K562 (cell line): Measurements from ENCODE around the gene ACTR3C. TPM values are rescaled to one million over a fixed set of nuclear protein-coding genes. Genes with fewer than 3 reads are reported as not detected.

ENCODE experiments used
- ATAC-seq: fragments of 200-7000 bp; cut with Tn5 transposase; 3 replicates; pipeline ENCODE4 v1.9.1; 2020; ENCODE audit warnings: moderate library complexity
- BruUV-seq: library from RNA; stranded (reverse); fragments of 400-500 nt; replicated peaks from 2 replicates; lab custom pipeline; 2021; lab: Mats Ljungman, UMichigan
- CTCF ChIA-PET: fragments of 300-600 bp; formaldehyde crosslinking; extraction: SDS; loops from one replicate; lab custom pipeline; 2021; ENCODE audit warnings: low intra/inter-chr PET ratio; lab: Yijun Ruan, JAX
- POLR2A ChIA-PET: fragments of 300-600, 350-650 bp; sonication (Branson Sonifier 250); formaldehyde crosslinking; extraction: SDS; loops from one replicate; lab custom pipeline; 2021; ENCODE audit warnings: antibody characterized with exemption, inconsistent platforms; lab: Yijun Ruan, JAX
- DNase-seq, 4 experiments: peaks; one replicate each; pipeline versions ENCODE4 v3.0.0 to v3.0.0-alpha.2; 2011 to 2018; ENCODE audit warnings: low spot score in 3 of 4, mixed read lengths in 3 of 4; ENCODE audit errors: extremely low read depth in 1 of 4
- FAIRE-seq: peaks from 2 replicates; lab custom pipeline; 2011; peaks lifted over from hg19 to GRCh38; lab: Jason Lieb, UNC
- H2AFZ ChIP-seq: 2 replicates; pipeline ENCODE4 v1.6.0; 2011; ENCODE audit warnings: low read depth, low read length, control low read depth, inconsistent platforms
- H3K27ac ChIP-seq: fragments of 200-600 bp; 3 replicates; pipeline ENCODE4 v1.8.0; 2011; ENCODE audit warnings: low read depth, mild to moderate bottlenecking, control low read depth, inconsistent platforms, low read length, moderate library complexity, mixed read lengths; ENCODE audit errors: extremely low read depth
- H3K27me3 ChIP-seq, 2 experiments: fragments of 300-600 bp in 1 of 2; 2 replicates in 1 of 2; 3 replicates in 1 of 2; pipeline versions ENCODE4 v1.6.0 to v1.8.0; 2011; ENCODE audit warnings: inconsistent platforms in 2 of 2, low read length in 2 of 2, mild to moderate bottlenecking in 1 of 2, mixed read lengths in 1 of 2, moderate library complexity in 1 of 2; ENCODE audit not compliant: control insufficient read depth in 2 of 2, insufficient read depth in 2 of 2
- H3K36me3 ChIP-seq: fragments of 300-600 bp; 3 replicates; pipeline ENCODE4 v1.8.0; 2011; ENCODE audit warnings: mild to moderate bottlenecking, low read length, inconsistent platforms; ENCODE audit not compliant: control insufficient read depth, insufficient read depth
- H3K4me1 ChIP-seq, 2 experiments: fragments of 200-600 bp in 1 of 2; replicated peaks in 1 of 2; 2 replicates in 1 of 2; 3 replicates in 1 of 2; pipeline versions ENCODE4 v1.5.1 to v1.8.0; 2011; ENCODE audit warnings: inconsistent platforms in 2 of 2, low read length in 2 of 2, mild to moderate bottlenecking in 1 of 2, mixed read lengths in 1 of 2, moderate library complexity in 1 of 2; ENCODE audit not compliant: control insufficient read depth in 2 of 2, insufficient read depth in 2 of 2
- H3K4me2 ChIP-seq: 2 replicates; pipeline ENCODE4 v1.6.1; 2011; ENCODE audit warnings: low read length, control low read depth, inconsistent platforms, mixed read lengths; ENCODE audit not compliant: insufficient read depth
- H3K4me3 ChIP-seq: fragments of 200-600 bp; sonication (generic), shearing (Covaris generic); 2 replicates; pipeline ENCODE4 v1.5.1; 2016; ENCODE audit warnings: control low read depth, inconsistent platforms
- H3K79me2 ChIP-seq: fragments of 200-600 bp; 3 replicates; pipeline ENCODE4 v1.8.0; 2011; ENCODE audit warnings: low read length, inconsistent platforms; ENCODE audit not compliant: control insufficient read depth, insufficient read depth
- H3K9ac ChIP-seq, 2 experiments: 2 replicates each; pipeline versions ENCODE4 v1.6.0 to v1.6.1; 2011; ENCODE audit warnings: low read depth in 2 of 2, low read length in 2 of 2, control low read depth in 1 of 2, inconsistent platforms in 1 of 2, mild to moderate bottlenecking in 1 of 2, mixed read lengths in 1 of 2; ENCODE audit not compliant: insufficient read depth in 1 of 2
- H3K9me1 ChIP-seq: one replicate; pipeline ENCODE4 v1.6.0; 2011; ENCODE audit warnings: inconsistent platforms, mild to moderate bottlenecking, low read length, moderate library complexity; ENCODE audit not compliant: control insufficient read depth, insufficient read depth
- H3K9me3 ChIP-seq: replicated peaks from 2 replicates; pipeline ENCODE4 v1.5.1; 2011; ENCODE audit warnings: low read depth, low read length, inconsistent platforms; ENCODE audit not compliant: control insufficient read depth, insufficient read depth
- H4K20me1 ChIP-seq: replicated peaks from 2 replicates; pipeline ENCODE4 v1.6.1; 2011; ENCODE audit warnings: low read length, inconsistent platforms, mixed read lengths; ENCODE audit not compliant: control insufficient read depth, insufficient read depth
- MCM7 ChIP-seq, 2 experiments: fragments of 450-650 bp; IDR thresholded peaks; 2 replicates each; pipeline ENCODE4 v1.6.1; 2016 to 2018
- MTF1 ChIP-seq: fragments of 250-450 bp; sonication (Bioruptor Pico); IDR thresholded peaks from 2 replicates; pipeline ENCODE4 v1.9.0; 2021; ENCODE audit warnings: moderate library complexity, mild to moderate bottlenecking, inconsistent platforms, borderline replicate concordance
- POLR2AphosphoS5 ChIP-seq: IDR thresholded peaks from 2 replicates; pipeline ENCODE4 v1.6.1; 2011; ENCODE audit warnings: mild to moderate bottlenecking, low read depth, low read length, moderate library complexity; ENCODE audit not compliant: control insufficient read depth, insufficient read depth
- ZBTB17 ChIP-seq: fragments of 450-650 bp; formaldehyde crosslinking; IDR thresholded peaks from 2 replicates; pipeline ENCODE4 v1.4.0; 2020; ENCODE audit warnings: mild to moderate bottlenecking
- ZFX ChIP-seq: sonication (generic); formaldehyde crosslinking; IDR thresholded peaks from 2 replicates; pipeline ENCODE4 v1.8.0; 2022; ENCODE audit warnings: mild to moderate bottlenecking, missing genetic modification reagents, moderate library complexity
- ZKSCAN8 ChIP-seq: fragments of 200-800 bp; sonication (Bioruptor generic); IDR thresholded peaks from 2 replicates; pipeline ENCODE4 v1.6.1; 2016; ENCODE audit warnings: missing genetic modification characterization, missing compliant biosample characterization
- ZNF384 ChIP-seq: IDR thresholded peaks from 2 replicates; pipeline ENCODE4 v1.6.1; 2012; ENCODE audit warnings: low read depth, low read length, improper control_type of control experiment
- ZNF431 ChIP-seq: sonication (generic); formaldehyde crosslinking; IDR thresholded peaks from 2 replicates; pipeline ENCODE4 v1.8.0; 2022; ENCODE audit warnings: mild to moderate bottlenecking, missing genetic modification reagents
- ZNF668 ChIP-seq: fragments of 250-450 bp; sonication (Bioruptor Pico); IDR thresholded peaks from 2 replicates; pipeline ENCODE4 v1.8.0; 2022; ENCODE audit warnings: mild to moderate bottlenecking, inconsistent platforms
- ZNF780A ChIP-seq: fragments of 250-450 bp; sonication (Bioruptor Pico); IDR thresholded peaks from 2 replicates; pipeline ENCODE4 v1.5.0; 2021; ENCODE audit warnings: mild to moderate bottlenecking
- WGBS: fragments of 100-300 bp; shearing (Covaris generic); methylation state at CpG from one replicate; pipeline ENCODE4 v1.1.6; 2016; ENCODE audit warnings: low coverage, mixed read lengths; ENCODE audit not compliant: insufficient coverage; ENCODE audit errors: missing lambda C conversion rate; 5-methylcytosine and 5-hydroxymethylcytosine counted together
- in situ Hi-C: fragments of 300-500 bp; cut with MboI; formaldehyde crosslinking; loops from 4 replicates; pipeline ENCODE4 v1.15.0; 2018; ENCODE audit warnings: inconsistent platforms, mixed read lengths
- intact Hi-C: fragments of 100-400 bp; cut with micrococcal nuclease; formaldehyde crosslinking; loops from 2 replicates; pipeline ENCODE4 v1.14.2; 2022
- polyA plus RNA-seq, 8 experiments: library from polyadenylated mRNA; depleted of rRNA in 4 of 8; stranded (reverse) in 5 of 8; unstranded in 3 of 8; fragments of >200 nt; fragmentation: Nextera tagmentation in 2 of 8; fragmentation: Illumina TruSeq in 1 of 8; extraction: Ambion mirVana in 2 of 8; extraction: Trizol in 1 of 8; gene quantifications; 2 replicates each; pipeline versions ENCODE4 v1.2.1 to v1.2.3, GENCODE V29; 2011 to 2014; ENCODE audit warnings: inconsistent platforms in 1 of 8, missing spikeins in 1 of 8
- total RNA-seq, 7 experiments: library from RNA; depleted of rRNA in 6 of 7; stranded (reverse); fragments of >200 nt in 6 of 7; fragmentation: Illumina TruSeq in 2 of 7; extraction: Trizol in 2 of 7; gene quantifications; 2 replicates each; pipeline versions ENCODE4 v1.2.1 to v1.2.3, GENCODE V29; 2011 to 2021; ENCODE audit warnings: low replicate concordance in 1 of 7
- TF ChIP-seq, protein P1 (sequence below): fragments of 450-650 bp; formaldehyde crosslinking; IDR thresholded peaks from 2 replicates; pipeline ENCODE4 v1.4.0; 2020; ENCODE audit warnings: mild to moderate bottlenecking, moderate library complexity

ACTR3C gene
- total and polyA plus RNA-seq, 9 of the 15 experiments (the other 6 are each of a cell fraction or from before 2014, with no cell fraction given): 9.0 to 35.4 (median 13.3) TPM

DNA sequence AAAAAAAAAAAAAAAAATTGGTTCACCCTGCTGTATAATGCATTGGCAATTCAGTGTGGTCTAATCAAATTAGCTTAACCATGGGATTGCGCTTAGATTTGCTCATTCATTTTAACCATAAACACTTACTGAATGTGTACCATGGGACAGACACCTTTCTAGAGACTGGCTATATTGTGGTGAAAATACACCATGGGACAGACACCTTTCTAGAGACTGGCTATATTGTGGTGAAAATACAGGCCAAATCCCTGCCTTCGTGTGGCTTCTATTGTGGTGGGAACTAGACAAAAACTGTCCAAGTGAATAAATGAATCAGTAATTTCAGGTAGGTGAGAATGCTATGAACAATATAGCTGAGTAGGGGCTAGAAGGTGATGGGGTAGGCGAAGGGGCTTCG, 35.1 kb upstream of the ACTR3C start:
- FAIRE-seq (no peak), DNase-seq (no peak), ATAC-seq (0 out of 3 replicates have a peak, but pooled peaks have one; percentile 3)
- Histone ChIP-seq H2AFZ (peak overlapping the region; percentile 48; the same call in 1 of the 2 replicates), H3K4me2 (no peak overlapping the region), H3K4me3 (no peak overlapping the region), H3K9me3 (no peaks in the 10 kb centered on the region), H3K36me3 (no peaks in the 10 kb centered on the region), H3K79me2 (no peaks in the 10 kb centered on the region), H3K9me1 (peaks cover 5% of the 10 kb centered on the region), H3K4me1 (peaks cover 30 to 33% of the 10 kb centered on the region in 2 experiments; a peak in 4 of 5 replicates), H3K27me3 (no peaks in the 10 kb centered on the region; a peak in 1 of 5 replicates), H3K27ac (no peak overlapping the region), H4K20me1 (no peaks in the 10 kb centered on the region), H3K9ac (no peak overlapping the region)
- in situ Hi-C loops (no loop called here), intact Hi-C loops (loop anchor here (10.0 kb wide), 1 partner anchor 396 kb away; no protein-coding TSS in a partner anchor)
- CTCF ChIA-PET: interaction anchor here (0.9 kb wide), 1 partner anchor 60 kb away, joined by 4 read pairs; no protein-coding TSS in a partner anchor
- WGBS: 77% methylated on average over 4 of the region's 4 CpGs
- no TSS peak for BruUV-seq
- TF ChIP-seq, protein P1, sequence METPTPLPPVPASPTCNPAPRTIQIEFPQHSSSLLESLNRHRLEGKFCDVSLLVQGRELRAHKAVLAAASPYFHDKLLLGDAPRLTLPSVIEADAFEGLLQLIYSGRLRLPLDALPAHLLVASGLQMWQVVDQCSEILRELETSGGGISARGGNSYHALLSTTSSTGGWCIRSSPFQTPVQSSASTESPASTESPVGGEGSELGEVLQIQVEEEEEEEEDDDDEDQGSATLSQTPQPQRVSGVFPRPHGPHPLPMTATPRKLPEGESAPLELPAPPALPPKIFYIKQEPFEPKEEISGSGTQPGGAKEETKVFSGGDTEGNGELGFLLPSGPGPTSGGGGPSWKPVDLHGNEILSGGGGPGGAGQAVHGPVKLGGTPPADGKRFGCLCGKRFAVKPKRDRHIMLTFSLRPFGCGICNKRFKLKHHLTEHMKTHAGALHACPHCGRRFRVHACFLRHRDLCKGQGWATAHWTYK (CRISPR knock-in tag): no peak
- TF ChIP-seq ZKSCAN8 (CRISPR knock-in tag) (0 out of 2 replicates have a peak, but pooled peaks have one; percentile 35), ZFX (CRISPR knock-in tag) (0 out of 2 replicates have a peak, but pooled peaks have one; percentile 23), MCM7 (IDR thresholded peaks at IDR 0.05) (no peak), POLR2AphosphoS5 (no peak), ZNF384 (0 out of 2 replicates have a peak, but pooled peaks have one; percentile 11), ZBTB17 (no peak), ZNF780A (CRISPR knock-in tag) (no peak), ZNF668 (CRISPR knock-in tag) (no peak), MTF1 (no peak), ZNF431 (CRISPR knock-in tag) (peak; percentile 25; the same call in 1 of the 2 replicates)
- POLR2A ChIA-PET: interaction anchor here (0.6 to 1.2 kb wide), 4 partner anchors 9 to 28 kb away, joined by 3 to 9 read pairs (median 3); partner anchors contain the start of gene REPIN1
